Duodenal mucosa (tissue), 2 donors: ENCODE data around the gene DOCK3.
"Not testable (repeated sequence)": the region's sequence is repeated elsewhere in the genome, so short reads cannot be mapped to it uniquely, and the experiment has no call there.

Source experiments
- H3K27ac ChIP-seq: one replicate; pipeline ENCODE4 v1.7.0; 2013; ENCODE audit warnings: low read depth, low read length
- H3K27me3 ChIP-seq, 2 donors: one replicate each; pipeline ENCODE4 v1.7.0; 2013; ENCODE audit warnings: low read length in 2 of 2, control low read depth in 1 of 2; ENCODE audit not compliant: insufficient read depth in 2 of 2, control insufficient read depth in 1 of 2
- H3K36me3 ChIP-seq, 2 donors: one replicate each; pipeline ENCODE4 v1.7.0; 2013; ENCODE audit warnings: low read length in 2 of 2, control low read depth in 1 of 2; ENCODE audit not compliant: insufficient read depth in 2 of 2, control insufficient read depth in 1 of 2
- H3K4me1 ChIP-seq, 2 donors: one replicate each; pipeline ENCODE4 v1.7.0; 2013; ENCODE audit warnings: low read length in 2 of 2, control low read depth in 1 of 2; ENCODE audit not compliant: insufficient read depth in 2 of 2, control insufficient read depth in 1 of 2
- H3K4me3 ChIP-seq, 2 donors: one replicate each; pipeline ENCODE4 v1.7.0; 2013; ENCODE audit warnings: low read length in 2 of 2, low read depth in 1 of 2
- H3K9ac ChIP-seq, 2 donors: one replicate each; pipeline ENCODE4 v1.7.0; 2013; ENCODE audit warnings: low read length in 2 of 2, low read depth in 1 of 2
- H3K9me3 ChIP-seq, 2 donors: one replicate each; pipeline ENCODE4 v1.7.0; 2013; ENCODE audit warnings: low read length in 2 of 2, control low read depth in 1 of 2; ENCODE audit not compliant: control insufficient read depth in 1 of 2

DOCK3 gene

DNA sequence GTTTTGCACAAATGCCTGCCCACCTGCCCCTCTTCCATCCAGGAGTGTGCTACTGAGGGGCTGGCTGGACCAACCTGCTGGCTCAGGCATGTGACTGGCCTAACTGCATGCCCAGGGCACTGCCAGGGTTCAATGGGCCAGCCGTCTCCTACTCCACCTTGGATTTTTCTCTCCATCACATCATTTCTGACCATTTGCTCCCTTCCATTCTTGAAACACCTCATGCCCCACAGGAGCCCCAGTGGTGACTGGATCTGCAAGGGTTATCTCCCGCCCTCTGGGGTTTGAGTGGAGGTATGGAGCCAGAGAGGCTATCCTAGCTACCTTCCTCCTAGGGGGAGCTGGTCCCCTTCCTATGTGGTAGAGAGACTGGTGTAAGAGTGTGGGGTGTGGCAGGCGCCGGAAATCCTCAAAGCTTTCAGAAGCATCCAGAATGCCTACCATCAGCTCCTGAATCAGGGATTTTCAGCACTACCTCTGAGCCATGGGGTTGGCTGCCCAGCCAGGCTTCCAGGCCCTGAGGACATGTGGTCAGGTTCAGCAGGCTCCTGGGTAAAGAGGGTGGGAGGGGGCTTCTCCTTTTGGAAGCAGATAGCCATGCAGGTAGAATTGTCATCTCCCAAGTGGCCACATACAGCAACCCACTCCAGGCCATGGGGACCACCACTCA, 707.5 kb downstream of the DOCK3 start:
- no peak overlapping the region for H3K9ac ChIP-seq
- no peaks in the 10 kb centered on the region for H3K9me3 ChIP-seq
- no peaks in the 10 kb centered on the region for H3K36me3 ChIP-seq
- H3K27ac ChIP-seq = no peak overlapping the region
- H3K4me3 ChIP-seq = no peak overlapping the region
- H3K27me3 ChIP-seq = no peaks in the 10 kb centered on the region
- H3K4me1 ChIP-seq = peaks cover 19 to 23% of the 10 kb centered on the region in 2 donors

DNA sequence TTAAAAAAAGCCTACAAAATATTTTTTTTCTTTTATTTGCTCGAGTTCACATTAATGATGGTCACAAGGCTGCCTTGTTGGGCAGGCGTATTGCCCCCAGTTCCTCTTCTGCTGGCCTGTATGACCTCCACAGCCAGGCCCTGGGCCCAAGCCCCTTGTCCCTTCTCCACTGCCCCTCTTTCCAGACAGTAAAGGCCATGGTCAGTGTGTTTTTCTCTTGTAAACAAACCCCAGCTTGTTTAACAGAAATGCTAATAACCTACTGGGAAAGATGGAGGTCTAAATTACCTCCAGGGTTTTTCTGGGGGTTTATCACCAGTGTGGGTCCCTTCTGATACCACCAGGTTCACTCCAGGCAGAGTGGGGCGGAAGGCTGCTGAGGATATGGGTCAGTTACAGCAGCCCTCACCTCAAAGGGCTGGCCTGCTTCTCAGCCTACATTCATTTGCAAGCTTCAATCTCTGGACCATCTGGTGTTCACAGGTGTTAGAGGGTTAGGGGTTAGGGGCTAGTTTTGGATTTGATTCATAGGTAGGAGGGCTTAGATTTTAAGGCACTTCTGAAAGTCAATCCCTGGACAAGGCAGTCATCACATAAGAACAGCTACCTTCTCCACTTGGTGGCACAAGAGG, 708.3 kb downstream of the DOCK3 start:
- H3K9ac ChIP-seq = peak overlapping the region in 1 of 2 donors; percentile 98
- peaks cover 6 to 7% of the 10 kb centered on the region in 2 donors for H3K36me3 ChIP-seq
- no peaks in the 10 kb centered on the region for H3K9me3 ChIP-seq
- H3K4me3 ChIP-seq = peak overlapping the region in 1 of 2 donors; percentile 85
- peaks cover 26 to 31% of the 10 kb centered on the region in 2 donors for H3K4me1 ChIP-seq
- no peak overlapping the region for H3K27ac ChIP-seq
- no peaks in the 10 kb centered on the region for H3K27me3 ChIP-seq

DNA sequence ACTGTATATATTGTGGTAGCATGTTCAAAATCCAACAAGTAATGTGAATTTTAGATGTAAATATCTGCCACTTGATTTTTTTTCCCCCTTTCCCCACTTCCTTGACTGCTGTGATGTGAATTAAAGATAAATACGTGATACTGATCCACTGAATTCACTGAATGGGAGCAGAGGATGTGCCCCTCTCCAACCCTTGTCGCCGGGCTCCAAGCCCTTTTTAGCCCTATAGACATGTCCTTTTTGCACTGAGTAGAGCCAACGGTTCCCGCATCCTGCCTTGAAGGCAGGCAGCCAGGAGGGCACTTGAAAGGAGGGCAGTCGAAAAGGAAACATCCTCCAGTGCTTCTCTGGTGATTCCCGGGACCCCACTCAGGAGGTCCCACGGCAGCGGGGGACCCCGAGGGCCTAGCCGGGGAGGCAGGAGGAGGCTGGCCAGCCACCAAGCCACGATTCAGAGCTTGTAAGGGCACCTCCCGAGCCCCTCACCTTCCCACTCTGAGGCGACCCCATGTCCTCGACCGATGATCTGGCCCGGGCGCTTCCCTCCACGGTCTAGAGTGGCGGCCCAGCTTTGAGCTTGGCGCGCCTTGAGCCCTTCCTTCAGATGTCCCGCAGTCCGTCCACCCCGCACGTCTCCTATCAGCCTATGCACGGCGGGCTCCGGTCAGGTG, 709.5 kb downstream of the DOCK3 start:
- Histone ChIP-seq H3K4me3 (peak overlapping the region; percentile 85 to 99), H3K9me3 (no peaks in the 10 kb centered on the region), H3K4me1 (peaks cover 38 to 42% of the 10 kb centered on the region in 2 donors), H3K36me3 (peaks cover 6 to 17% of the 10 kb centered on the region in 2 donors), H3K27me3 (no peaks in the 10 kb centered on the region), H3K9ac (peak overlapping the region; percentile 98), H3K27ac (peak overlapping the region; percentile 94)

DNA sequence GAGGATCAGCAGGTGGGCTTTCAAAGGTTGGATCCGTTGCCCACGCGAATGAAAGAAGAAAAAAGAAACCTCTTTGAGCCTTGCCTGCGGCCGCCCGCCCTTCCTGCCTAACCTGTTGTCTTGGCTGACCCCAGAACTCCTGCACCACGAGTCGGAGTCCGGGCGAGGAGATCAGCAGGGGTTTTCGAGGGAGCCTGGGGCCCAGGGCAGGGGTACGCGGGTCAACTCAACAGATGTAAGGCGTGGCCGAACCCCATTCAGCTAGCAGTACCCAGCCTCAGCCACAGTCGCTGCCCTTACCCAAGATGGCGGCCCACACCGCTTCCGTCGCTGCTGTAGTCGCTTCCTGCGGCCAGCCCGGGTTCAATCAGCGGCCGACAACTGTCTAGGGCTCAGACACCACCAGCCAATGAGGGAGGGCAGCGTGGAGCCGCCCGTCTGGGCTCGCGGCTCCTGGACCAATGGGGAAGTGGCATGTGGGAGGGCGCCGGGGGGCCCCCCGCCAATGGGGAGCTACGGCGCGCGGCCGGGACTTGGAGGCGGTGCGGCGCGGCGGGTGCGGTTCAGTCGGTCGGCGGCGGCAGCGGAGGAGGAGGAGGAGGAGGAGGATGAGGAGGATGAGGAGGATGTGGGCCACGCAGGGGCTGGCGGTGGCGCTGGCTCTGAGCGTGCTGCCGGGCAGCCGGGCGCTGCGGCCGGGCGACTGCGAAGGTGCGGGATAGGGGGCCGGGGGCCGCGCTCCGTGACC, 710.2 kb downstream of the DOCK3 start, which contains the start of gene MANF:
MANF (plus strand) TSS at position 566 of the 748 bp plus-strand sequence; CDS start at position 618, 52 bp downstream.
- Histone ChIP-seq H3K27ac (peak within 1 kb of the TSS; percentile 94), H3K36me3 (peaks cover 6 to 21% of the 10 kb centered on the region in 2 donors), H3K9me3 (no peaks in the 10 kb centered on the region), H3K9ac (peak within 1 kb of the TSS; percentile 98), H3K4me3 (peak within 1 kb of the TSS; percentile 85 to 99), H3K4me1 (peaks cover 44 to 49% of the 10 kb centered on the region in 2 donors), H3K27me3 (no peaks in the 10 kb centered on the region)

DNA sequence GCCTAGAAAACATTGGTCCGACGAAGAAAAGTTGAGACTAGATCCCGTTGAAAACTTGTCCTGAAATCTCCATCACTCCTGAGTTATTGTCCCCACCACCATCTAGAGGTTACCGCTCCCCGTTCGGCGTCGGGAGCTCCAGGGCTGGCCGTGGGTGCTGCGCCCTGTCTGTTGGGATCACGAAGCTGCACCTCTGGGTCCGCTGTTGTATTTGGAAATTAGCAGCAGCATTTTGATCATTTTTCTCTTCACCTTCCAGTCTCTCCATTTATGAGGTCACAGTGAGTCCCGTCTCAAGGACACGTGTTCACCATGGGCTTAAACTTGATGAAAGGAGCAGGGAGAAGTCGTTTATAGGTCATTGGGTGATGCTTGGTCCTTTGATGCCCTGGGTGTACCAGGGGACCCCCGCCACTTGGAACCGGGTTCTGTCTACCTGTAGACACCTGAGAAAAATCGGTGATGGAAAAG, 710.9 kb downstream of the DOCK3 start:
- Histone ChIP-seq H3K27me3 (no peaks in the 10 kb centered on the region), H3K4me1 (peaks cover 52 to 57% of the 10 kb centered on the region in 2 donors), H3K36me3 (peaks cover 6 to 23% of the 10 kb centered on the region in 2 donors), H3K9ac (peak overlapping the region; percentile 56 to 68), H3K4me3 (peak overlapping the region; percentile 81 to 85), H3K9me3 (no peaks in the 10 kb centered on the region), H3K27ac (no peak overlapping the region)

DNA sequence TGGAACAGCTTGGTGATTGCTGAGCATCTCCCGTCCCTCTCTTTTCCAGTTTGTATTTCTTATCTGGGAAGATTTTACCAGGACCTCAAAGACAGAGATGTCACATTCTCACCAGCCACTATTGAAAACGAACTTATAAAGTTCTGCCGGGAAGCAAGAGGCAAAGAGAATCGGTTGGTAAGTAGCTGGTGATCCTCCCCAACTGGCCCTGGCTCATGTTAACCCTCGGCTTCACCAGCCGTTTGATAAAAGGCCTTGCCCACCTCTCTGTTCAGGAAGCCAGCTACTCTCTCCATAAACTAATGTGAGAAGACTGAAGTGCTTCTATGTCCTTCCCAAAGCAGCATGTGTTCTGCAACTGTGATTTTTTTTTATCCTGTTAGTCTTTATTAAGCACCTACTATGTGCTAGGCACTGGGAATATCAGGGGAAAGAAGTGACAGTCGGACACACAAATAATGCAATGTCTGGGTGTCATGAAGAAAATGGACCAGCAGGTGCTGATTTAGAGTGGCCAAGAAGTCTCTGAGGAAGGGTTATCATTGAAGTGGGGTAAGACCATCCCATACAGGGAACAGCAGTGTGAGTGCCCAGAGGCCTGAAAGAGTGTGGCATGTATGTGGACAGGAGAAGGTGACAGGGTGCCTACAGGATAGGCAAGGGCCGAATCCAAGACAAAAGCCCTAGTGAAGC, 711.6 kb downstream of the DOCK3 start:
- Histone ChIP-seq H3K27ac (no peak overlapping the region), H3K4me3 (peak overlapping the region; percentile 81 to 85)

DNA sequence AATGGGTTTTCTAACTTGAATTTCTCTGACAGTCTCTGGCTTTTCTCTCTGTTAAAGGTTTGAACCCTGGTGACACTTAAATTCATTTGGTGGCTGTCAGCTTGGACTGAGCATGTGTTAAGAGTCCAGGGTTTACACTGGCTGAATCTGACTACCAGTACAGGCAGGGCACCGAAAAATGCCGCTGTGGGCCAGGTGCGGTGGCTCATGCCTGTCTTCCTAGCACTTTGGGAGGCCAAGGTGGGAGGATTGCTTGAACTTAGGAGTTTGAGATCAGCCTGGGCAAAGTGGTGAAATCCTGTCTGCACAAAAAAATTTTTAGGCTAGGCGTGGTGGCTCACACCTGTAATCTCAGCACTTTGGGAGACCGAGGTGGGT, 712.1 kb downstream of the DOCK3 start:
- Histone ChIP-seq H3K4me3 (peak overlapping the region; percentile 81 to 85), H3K27ac (no peak overlapping the region), H3K9me3 (no peaks in the 10 kb centered on the region), H3K27me3 (no peaks in the 10 kb centered on the region), H3K4me1 (peaks cover 53 to 61% of the 10 kb centered on the region in 2 donors), H3K36me3 (peaks cover 6 to 23% of the 10 kb centered on the region in 2 donors), H3K9ac (peak overlapping the region; percentile 56 to 68)

More for the DNA sequence above, 711.6 kb downstream of the DOCK3 start:
- H3K4me1 ChIP-seq = peaks cover 53 to 60% of the 10 kb centered on the region in 2 donors
- peaks cover 6 to 23% of the 10 kb centered on the region in 2 donors for H3K36me3 ChIP-seq
- no peaks in the 10 kb centered on the region for H3K9me3 ChIP-seq
- H3K27me3 ChIP-seq = no peaks in the 10 kb centered on the region
- peak overlapping the region; percentile 56 to 68 for H3K9ac ChIP-seq

DNA sequence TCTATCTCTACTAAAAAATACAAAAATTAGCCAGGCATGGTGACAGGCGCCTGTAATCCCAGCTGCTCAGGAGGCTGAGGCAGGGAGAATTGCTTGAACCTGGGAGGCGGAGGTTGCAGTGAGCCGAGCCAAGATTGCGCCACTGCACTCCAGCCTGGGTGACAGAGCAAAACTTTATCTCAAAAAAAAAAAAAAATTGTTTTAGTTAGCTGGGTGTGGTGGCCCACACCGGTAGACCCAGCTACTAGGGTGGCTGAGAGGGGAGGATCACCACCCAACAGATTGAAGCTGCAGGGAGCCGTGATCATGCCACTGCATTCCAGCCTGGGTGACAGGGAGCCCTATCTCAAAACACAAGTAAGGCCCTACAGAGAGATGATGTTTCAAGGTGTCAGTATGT, 712.6 kb downstream of the DOCK3 start:
- H3K9me3 ChIP-seq, H3K27me3 ChIP-seq, H3K27ac ChIP-seq: not testable (repeated sequence)
- peaks cover 54 to 66% of the 10 kb centered on the region in 2 donors for H3K4me1 ChIP-seq
- peaks cover 7 to 23% of the 10 kb centered on the region in 2 donors for H3K36me3 ChIP-seq
- H3K4me3 ChIP-seq = peak overlapping the region in 1 of 2 donors; percentile 48
- H3K9ac ChIP-seq = peak overlapping the region in 1 of 2 donors; percentile 49

DNA sequence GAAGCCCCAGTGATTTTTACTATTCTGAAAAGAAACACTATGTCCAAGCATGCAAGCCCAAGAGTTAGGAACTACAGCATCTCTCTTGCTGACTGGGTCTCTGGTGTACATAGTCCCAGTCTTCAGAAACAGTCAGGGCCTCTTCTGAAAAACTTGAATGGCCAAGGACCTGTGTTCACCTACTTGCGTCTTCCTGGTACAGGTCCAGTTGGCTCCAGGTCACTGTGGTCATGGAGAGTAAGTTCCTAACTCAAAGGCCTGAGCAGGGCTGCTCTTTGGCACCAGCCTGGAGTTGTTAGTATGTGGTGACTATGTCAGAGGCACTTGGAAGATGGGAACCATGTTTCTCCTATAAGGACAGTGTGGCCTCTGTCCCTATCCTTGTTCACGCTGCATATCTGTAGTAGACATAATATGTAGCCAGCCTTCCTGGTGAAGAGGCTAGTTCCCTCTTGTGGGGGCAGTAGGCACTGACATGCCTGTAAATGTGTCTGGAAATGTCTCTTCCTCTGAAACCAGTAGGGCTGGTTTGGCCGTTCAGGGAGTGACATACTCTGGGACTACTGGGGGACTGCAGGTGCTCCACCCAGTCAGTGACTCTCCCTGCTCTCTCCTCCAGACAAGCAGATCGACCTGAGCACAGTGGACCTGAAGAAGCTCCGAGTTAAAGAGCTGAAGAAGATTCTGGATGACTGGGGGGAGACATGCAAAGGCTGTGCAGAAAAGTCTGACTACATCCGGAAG, 713.7 kb downstream of the DOCK3 start:
- Histone ChIP-seq H3K27ac (no peak overlapping the region), H3K4me3 (peak overlapping the region in 1 of 2 donors; percentile 5), H3K27me3 (no peaks in the 10 kb centered on the region), H3K36me3 (peaks cover 16 to 31% of the 10 kb centered on the region in 2 donors), H3K9ac (peak overlapping the region in 1 of 2 donors; percentile 49), H3K4me1 (peaks cover 64 to 76% of the 10 kb centered on the region in 2 donors), H3K9me3 (no peaks in the 10 kb centered on the region)
